HG02870 (cell line): ENCODE data around the gene TTLL5.

Experiments used
- ATAC-seq: cut with Tn5 transposase; IDR thresholded peaks from one replicate; pipeline ENCODE4 v1.9.1; 2021; ENCODE audit warnings: mild to moderate bottlenecking, moderate library complexity; ENCODE audit not compliant: unreplicated experiment

TTLL5 gene

DNA sequence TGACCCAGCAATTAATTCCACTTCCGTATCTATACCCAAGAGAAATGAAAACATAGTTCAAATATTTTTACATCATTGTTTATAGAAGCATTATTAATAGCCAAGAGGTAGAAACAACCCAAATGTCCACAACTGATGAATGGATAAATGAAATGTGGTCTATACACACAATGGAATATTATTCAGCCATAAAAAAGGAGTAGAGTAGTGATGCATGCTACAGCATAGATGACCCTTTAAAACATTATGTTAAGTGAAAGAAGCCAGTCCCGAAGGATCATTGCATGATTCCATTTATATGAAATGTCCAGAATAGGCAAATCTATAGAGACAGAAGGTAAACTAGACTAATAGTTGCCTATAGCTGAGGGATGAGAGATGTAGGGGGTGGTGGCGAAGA lies 291.4 kb downstream of the TTLL5 start:
- ATAC-seq: no peak

DNA sequence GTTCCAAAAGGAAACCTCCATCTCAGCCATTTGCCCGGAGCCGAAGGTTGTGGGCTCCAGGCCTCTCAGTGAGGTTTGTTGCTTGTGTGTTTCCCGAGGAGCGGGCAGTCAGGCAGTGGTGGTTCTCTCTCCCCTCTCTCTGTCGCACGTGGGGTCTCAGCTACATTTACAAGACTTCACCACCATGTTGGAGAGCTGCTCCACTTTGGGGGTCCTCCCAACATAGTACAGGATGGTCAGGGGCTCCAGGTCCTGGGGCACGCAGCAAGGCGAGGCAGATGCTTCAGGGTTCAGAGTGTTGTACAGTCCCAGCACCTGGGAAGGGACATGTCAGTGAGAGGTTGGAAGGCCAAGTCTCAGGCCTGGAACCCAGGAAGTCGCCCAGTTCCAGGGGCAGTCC lies 298.0 kb downstream of the TTLL5 start:
- no peak for ATAC-seq

DNA sequence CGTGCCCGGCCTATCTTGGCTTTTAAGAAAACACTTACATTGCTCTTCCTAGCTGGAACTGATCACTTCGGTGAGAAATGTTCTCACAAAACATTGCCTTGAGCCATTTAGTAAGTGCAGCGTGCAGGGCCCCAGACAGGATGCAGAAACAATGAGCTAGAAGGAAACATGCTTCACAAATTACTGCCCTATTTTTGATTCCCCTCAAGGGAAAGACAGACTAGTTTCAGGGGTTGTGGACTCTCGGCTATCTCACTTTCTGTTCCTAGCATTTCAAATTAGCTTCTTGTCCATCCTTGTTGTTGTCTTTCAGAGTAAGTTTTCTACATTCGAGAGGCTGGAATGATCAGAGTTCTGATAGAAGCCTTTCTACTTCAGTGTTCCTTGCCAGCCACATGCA lies 299.2 kb downstream of the TTLL5 start:
- peak; percentile 62 for ATAC-seq

DNA sequence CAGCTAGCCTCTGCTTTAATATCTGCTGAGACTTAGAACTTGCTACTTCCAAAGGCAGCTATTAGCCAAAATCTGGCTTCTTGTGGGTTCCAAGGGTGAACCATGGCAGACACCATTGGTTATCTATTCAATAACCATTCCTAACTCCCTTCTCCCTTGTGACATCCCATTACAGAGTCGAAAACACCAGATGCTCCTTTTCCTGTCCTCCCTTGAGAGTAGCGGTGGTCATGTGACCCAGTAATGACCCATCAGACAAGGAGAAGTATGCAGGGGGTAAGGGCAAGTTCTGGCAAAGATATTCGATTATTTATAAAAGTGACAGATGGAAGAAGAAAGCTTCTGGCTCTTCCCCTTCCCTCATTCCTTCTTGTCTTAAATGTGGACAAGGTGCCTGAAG lies 300.6 kb downstream of the TTLL5 start:
- ATAC-seq: no peak

DNA sequence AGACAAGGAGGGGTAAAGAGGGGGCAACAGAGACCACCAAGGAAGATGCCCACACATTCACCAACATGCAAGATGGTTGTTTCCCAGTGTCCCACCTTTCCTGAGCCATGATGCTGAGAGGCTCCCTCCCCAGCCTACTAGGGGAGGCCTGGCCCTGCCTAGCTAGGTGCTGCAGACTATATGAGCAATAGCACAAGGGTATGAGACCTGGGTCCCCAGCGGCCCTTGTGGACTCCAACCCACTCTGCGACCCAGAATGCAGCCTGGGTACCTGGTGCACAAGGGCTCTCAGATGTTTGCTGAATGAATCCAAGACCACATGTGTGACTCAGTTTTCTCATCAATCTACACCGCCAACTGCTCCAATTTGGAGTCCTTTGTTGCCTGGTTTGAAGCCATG lies 306.8 kb downstream of the TTLL5 start:
- ATAC-seq: no peak

DNA sequence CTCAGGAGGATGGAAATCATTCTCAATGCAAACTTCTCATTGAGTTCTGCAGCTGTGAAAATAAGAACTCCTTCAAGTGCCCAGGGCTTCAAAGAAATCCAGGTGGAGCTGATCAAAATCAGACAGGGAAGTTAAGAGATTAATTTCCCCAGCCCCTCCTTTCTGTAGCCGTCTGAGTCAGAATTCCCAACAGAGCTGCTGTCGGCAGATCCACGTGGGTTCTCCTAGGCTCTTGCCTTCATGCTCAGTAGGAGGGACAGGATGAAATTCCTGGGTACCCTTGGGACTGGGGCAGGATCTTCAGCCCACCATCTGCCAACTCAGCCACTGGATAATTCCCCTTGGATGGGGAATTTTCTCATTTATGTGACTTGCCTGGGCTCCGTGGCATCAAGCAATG lies 307.4 kb downstream of the TTLL5 start:
- no peak for ATAC-seq

DNA sequence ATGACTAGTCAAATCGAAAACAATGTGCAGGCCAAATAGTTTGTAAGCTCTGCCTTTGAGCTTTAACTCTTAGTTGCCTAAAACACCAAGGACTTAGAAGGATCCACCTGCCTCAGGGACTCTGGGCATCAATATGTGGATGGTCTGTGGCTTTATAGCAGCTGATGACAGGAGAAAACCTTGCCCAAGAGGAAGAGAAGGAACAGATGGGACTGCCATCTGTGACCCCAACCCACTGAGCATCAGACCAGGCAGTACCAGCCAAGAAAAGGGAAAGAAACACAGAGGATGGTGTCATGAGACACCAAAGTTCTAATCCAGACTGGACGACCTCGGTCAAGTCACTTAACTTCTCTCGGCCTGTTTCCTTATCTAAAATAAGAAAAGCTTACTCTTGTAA lies 308.1 kb downstream of the TTLL5 start:
- no peak for ATAC-seq

DNA sequence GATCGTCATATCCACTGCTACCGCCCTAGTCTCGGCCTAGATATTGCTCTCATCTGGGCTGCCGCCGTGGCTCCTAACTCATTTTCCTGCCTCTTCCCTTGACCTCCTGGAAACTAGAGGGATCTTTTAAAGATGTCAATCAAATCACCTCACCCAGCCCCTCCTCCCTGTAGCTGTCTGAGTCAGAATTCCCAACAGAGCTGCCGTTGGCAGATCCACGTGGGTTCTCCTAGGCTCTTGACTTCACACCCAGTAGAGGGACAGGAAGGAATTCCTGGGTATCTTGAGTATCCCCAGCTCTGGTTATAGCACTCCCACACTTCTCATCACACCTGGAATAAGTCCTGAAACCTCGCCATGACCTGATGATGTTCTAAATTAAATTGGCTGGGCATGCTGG lies 308.8 kb downstream of the TTLL5 start:
- no peak for ATAC-seq

DNA sequence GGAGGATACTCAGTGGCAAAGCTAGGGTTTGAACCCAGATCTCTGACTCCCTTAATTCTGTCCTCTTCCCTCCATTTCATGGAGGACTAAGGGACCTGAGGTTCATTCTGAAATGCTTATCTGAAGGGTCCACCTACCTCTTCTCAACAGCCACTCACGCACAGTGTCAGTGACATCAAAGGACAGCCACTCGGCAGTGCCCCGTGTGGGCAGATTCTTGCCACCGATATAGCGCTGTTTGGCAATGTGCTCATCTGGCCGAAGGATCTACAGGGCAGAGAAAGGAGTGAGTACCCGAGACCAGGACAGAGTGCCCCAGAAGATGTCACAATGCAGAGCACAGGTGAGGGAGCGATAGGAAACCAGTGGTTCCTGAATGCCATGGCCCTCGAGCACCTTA lies 309.9 kb downstream of the TTLL5 start:
- ATAC-seq: no peak

DNA sequence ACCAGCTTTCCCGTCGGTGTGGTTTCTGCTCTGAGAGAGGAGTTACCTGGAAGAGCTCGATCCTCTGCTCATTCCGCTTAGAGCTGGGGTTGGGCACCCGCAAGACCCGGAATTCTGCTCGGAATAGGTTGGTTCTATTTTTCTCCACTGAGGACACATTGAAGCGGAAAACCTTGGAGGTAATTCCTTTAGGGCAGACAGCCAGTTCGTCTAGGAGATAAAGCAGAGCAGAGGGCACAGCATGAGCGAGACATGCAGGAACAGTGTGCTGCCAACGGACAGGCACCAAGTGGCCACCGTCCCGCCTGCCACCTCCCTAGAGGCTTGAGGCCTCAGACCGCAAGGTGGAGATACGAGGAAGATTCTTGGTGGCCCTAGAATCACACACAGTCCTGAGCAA lies 310.5 kb downstream of the TTLL5 start:
- ATAC-seq: no peak

DNA sequence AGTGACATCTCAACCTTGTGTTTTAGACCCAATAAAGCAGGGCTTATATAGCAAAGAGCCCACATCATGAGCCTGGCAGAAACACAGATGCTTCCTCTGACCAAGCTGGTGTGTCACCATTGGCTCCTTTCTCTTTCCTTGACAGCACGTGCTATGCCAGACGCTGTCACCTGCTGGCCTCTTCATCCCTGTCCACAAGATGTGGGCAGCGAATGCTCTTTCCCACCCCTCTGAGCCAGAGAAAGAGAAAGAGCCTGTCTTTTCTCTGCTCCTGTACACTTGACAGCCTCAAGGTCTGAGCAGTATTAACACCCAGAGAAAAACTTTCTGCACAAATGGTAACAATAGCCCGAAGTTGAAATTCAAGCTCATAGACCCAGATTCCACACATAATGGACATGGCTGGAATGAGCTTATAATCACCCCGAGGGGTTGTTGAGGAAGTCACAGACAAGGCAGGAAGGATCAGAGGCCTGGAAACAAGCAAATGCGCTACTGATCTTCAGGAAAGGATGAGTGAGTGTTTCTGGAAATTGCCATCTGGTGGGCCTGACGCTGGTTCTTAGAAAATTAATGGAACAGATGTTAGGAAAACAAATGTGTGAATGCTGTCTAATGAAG lies 311.9 kb downstream of the TTLL5 start:
- no peak for ATAC-seq

DNA sequence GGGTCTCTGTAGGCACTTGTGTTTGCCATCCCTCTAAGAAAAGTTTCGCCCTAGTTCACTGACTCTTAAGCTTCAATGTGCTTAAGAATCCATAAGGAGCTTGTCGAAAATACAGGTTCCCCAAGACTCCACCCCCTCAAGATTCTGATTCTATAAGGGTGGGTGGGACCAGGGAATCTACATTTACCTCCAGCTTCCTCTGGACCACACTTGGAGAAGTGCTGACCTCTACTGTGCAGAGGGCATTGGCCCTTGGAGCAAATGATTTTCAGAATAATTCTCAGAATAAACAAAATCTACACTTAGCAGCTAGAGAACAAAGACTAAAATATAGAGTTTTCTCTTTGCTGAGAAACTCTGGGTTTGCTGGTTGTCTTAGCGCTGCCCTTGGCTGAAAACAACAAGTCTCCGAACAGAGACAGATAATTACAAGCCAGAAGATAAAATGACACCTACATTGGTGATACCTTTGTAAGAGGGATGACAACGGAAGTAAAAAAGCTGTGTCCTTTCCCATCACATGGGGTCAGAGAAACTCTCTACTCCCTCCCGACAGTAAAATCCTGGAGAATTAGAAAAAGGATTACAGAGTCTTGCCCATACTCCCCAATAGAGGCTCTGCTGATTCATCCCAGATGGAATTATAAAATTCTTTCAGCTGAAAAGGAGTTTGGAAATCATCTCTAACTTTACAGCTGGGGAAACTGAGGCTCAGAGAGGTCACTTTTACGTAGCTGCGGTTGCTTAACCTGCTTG lies 316.0 kb downstream of the TTLL5 start:
- no peak for ATAC-seq

DNA sequence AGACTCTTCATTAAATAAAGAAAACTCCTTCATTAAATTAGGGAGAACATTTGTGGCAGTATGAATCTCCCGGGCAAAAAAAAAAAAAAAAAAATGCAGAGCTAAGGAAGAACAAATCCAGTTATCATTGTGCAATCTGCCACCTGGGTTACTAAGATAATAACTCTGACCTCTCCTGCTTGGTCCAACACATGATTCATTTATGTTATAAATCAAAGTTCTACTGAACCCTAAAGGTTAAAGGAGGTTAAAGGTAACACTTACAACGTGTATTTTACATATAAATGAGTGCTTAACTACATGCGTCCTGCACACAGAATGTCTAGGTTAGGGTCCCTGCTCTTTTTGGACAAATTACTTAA lies 316.5 kb downstream of the TTLL5 start:
- ATAC-seq: no peak

DNA sequence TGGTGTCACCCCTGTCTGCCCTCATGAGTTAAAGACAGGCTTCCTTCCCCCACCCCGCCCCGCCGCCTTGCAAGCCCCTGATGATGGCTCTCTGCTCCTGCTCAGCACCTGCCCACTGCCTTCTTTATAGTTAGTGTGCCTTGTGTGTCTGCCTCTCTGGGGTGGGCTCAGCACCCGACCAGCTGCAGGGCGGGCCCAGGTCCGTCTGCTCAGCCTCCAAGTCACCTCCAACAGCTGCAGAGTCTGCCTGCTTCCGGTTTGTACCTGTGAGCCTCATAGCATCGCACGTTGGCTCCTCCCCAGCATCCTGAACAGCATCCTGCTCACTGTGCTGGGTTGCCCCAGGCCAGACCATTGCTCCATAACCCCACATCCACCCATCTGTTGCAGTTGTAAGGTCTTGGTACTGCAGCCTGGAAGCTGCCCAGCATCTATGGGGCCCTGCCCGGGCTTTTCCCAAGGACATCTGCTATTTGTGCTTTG lies 317.2 kb downstream of the TTLL5 start:
- no peak for ATAC-seq

DNA sequence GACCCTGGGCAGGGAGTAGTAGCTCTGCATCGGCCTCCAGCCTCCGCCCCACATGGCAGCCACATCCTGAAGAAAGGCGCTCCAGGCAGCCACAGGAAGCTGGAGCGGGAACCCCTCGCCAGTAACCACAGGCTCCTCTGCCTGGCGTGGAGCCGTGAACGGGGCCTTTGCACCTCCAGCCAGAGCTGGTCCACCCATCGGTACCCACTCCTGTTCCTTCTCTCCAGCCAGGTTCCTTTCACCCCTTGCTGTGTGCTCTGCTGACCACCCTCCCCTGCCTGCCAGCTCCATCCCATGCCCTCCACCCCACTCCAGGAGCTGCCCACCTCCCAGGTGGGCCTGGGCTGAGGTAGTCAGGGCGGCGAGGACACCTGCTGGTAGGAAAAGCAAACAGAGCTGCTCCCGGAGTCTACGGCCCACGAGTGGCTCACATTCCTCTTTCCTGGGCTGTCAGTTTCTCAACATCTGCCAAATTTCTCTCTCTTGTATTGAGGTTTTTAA lies 318.1 kb downstream of the TTLL5 start:
- no peak for ATAC-seq

DNA sequence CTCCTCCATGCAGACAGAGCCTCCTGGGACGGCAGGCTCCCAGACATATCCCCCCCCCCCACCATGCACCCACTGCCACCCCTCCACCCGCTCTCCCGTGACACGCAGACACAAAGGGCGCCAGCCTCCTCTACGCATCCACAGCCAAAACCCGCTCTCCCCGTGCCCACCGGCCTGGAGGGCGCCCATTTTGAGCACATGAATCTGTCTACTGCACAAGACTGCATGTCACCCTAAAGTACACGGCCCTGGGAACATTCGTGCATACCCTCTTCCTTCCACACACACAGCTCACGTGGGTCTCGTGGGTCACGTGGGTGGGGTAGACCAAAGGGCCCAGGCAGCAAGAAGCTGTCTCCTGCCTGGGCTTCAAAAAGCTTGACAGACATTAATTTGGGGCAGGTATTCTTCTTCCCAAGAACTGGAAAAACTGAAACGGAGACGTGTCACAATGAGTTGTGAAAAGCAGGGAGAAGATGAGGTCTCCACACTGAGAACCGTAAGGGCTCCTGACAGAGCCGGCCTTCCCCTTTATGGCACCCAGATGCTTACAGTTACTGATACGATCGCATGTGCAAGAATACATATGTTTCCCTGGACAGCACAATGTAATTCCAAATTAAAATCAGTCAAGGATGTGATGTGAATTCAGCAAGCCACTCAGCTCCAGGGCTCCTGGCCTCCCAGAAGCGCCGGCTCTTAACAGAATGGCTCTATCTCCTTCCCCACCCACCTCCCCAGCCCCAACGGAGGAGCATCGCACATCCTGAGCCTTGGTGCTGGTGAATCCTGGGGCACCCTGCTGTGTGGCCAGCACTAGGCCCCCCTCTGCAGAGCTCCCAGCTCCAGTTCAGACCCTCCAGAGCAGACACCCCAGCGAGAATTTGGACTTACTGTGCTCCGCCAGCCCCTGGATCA lies 318.9 kb downstream of the TTLL5 start:
- no peak for ATAC-seq

DNA sequence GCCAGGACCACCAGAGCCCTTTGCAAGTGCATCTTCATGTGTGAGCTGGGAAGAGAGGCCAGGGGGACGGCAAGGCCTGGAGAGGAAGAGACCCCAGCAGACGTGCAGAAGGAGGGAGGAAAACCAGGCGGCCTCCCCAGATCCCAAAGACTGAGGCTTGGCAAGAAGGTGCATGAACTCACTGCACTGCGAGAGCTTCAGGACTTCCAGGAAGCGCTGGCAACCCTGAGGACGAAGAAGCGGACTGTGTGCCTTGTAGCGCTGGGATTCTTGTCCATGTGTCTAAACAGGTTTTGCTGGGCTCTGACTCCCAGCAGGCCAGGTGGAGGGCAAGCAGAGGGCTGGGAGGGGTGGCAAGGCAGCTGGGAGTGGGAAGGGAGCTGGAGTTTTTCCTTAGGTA lies 319.8 kb downstream of the TTLL5 start:
- no peak for ATAC-seq

DNA sequence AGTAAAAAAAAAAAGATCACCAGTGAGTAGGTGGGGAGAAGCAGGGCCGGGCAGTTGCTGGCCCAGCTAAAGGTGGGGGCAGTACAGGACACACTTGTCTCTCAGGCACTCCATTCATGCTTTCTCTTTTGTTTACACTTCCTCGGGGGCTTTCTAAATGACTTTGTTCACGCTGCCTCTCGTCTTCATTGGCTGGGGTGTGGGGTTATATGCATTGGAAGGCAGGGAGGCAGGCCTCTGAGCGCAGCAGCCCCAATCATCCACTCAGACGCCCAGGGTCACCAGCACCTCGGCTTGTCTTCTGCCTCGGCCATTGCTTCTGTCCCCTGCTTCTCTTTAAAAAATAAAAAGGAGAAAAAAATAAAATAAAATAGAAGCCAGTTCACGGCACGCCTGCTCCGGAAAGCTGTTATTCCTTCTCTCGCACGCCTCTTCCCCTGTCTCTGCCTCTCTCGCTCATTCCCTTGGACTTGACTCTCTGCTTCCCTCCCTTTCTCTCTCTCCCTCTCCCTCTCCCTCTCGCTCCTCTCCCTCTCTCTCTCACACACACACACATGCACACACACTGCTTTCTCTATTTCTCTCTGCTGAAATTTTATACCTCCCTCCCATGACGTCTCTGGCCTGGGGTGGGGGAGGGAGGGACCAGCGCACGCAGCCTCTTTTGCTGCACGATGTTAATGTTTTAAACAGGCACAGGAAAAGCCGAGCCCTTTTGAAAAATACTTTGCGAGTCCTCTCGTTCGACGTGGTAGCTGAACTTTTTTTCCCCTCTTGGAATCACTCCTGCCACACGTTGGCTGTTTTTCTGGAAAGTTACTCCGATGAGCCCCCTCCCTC lies 320.6 kb downstream of the TTLL5 start, which contains the start of gene TGFB3:
Gene TGFB3, minus strand, starts transcription at position 570 of the 840 bp plus-strand sequence. CDS start 1,102 bp downstream, outside the sequence.
- peak; percentile 42 for ATAC-seq

DNA sequence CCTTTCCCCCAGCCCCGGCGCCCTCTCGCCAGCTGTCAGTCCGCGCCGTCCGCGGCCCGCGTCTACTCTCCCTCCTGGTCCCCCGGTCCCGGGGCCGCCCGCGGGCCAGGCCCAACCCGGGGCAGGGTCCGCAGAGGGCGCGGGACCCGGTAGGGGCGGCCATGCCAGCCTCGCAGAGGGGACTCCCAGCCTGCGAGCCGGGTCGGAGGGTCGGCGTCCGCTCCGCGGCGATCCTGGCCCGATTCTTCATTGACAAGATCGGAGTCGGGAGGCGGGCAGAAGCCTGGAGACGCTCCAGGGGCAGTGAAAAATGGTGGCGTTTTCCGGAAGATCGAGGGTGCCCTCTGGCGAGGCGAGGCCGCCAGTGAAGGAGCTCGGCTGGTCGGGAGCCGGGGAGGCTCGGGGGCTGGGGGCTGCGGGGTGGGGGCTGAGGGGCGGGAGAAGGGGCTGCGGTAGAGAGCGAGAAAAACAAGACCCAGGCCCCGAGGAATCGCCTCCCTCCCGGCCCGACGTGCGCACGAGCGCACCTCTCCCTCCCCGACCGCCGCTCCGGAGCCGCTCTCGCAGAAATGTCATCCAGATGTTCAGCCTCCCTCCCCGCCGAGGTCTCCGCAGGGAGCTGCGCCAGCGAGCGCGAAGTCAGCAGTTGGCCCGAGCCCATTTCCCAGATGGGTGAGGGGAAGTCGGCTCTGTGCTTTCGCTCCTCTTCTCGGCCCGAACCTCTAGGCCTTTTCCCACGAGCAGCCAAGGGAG lies 321.4 kb downstream of the TTLL5 start:
- peak; percentile 48 for ATAC-seq

DNA sequence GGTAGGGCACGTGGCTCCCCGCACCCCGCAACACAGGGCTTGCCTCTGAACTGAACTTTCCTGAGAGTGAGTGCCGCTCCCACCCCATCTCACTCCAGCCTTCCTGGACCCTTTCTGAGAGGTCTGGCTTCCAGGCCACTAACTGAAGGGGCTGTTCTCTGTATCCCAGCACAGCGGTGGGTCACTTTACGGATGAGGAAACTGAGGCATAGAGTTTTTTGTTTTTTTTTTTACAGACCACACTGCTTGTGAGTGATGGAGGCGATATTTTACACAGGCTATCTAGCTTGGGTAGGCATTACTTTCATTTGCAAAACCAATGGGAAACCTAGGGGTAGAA lies 321.9 kb downstream of the TTLL5 start:
- ATAC-seq: no peak
